ENCODE results near the gene BBS10. TPM values are rescaled to one million over a fixed set of nuclear protein-coding genes. Genes with fewer than 3 reads are reported as not detected.

BBS10 gene
- total RNA-seq, 1 experiment from 2014 or later: 7.8 TPM

DNA sequence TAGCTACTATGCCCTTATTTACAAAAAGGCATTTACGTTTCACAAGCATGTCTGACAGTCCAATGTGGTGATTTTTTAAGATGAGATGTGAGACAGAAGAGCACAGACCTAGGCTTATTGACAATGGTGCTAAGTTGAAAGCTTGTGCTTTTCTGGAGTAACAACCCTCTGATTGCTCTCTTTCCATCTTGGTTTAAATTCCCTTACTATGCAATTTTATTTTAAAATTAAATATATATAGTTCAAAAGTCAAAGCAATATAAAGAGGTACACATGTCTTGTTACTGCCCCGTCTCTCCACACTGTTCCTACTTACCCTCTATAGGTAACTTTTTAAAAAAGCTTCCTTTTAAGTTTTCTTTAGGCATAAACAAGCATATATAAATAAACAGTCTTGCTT is 39.4 kb upstream of the BBS10 start:
- DNase-seq (ENCODE audit: low read depth, low spot score) (no peak), ATAC-seq (no peak)
- CTCF ChIA-PET: no interaction called here
- no peaks in the 10 kb centered on the region for H3K27me3 ChIP-seq (ENCODE audit: control insufficient read depth, insufficient read depth, low read length)
- no peaks in the 10 kb centered on the region for H3K4me1 ChIP-seq (ENCODE audit: control insufficient read depth, insufficient read depth, low read length)
- peaks cover 7% of the 10 kb centered on the region; the same call in 1 of the 2 replicates for H3K36me3 ChIP-seq (ENCODE audit: control insufficient read depth, insufficient read depth, low read length)
- no peak overlapping the region for H3K4me3 ChIP-seq (ENCODE audit: low read depth in 2 of 2, low read length in 2 of 2)
- no peak for TF ChIP-seq POLR2AphosphoS5 (IDR thresholded peaks at IDR 0.05; ENCODE audit: low read depth, low read length)
- no peak for TF ChIP-seq CTCF (IDR thresholded peaks at IDR 0.05)
- no peak for TF ChIP-seq REST (IDR thresholded peaks at IDR 0.05; ENCODE audit: insufficient read depth in 1 of 2, low read depth in 2 of 2, low read length in 1 of 2)
- TF ChIP-seq TCF7L2 (IDR thresholded peaks at IDR 0.05; ENCODE audit: low read depth, low read length): no peak
- TF ChIP-seq SIN3A (IDR thresholded peaks at IDR 0.05; ENCODE audit: borderline replicate concordance, insufficient read depth, low read depth, low read length): no peak
- no TSS peak for BruUV-seq (replicated peaks)
- no peak overlapping the region for H3K27ac ChIP-seq (ENCODE audit: low read length)
- intact Hi-C loops (cut with micrococcal nuclease; ENCODE audit: unreplicated experiment): no loop called here
- POLR2A ChIA-PET: no interaction called here
- in situ Hi-C loops (cut with HindIII; ENCODE audit: low pct_unique_long_range_greater_than_20kb, low sequenced_read_pairs): no loop called here
- H3K9me3 ChIP-seq (ENCODE audit: control insufficient read depth, insufficient read depth, low read depth, low read length): no peaks in the 10 kb centered on the region

- Histone ChIP-seq H3K9me3 (ENCODE audit: control insufficient read depth, insufficient read depth, low read depth, low read length) (no peaks in the 10 kb centered on the region), H3K27me3 (ENCODE audit: control insufficient read depth, insufficient read depth, low read length) (no peaks in the 10 kb centered on the region), H3K4me1 (ENCODE audit: control insufficient read depth, insufficient read depth, low read length) (no peaks in the 10 kb centered on the region), H3K36me3 (ENCODE audit: control insufficient read depth, insufficient read depth, low read length) (peaks cover 7% of the 10 kb centered on the region; the same call in 1 of the 2 replicates), H3K4me3 (ENCODE audit: low read depth in 2 of 2, low read length in 2 of 2) (no peak overlapping the region), H3K27ac (ENCODE audit: low read length) (no peak overlapping the region)
- no peak for ATAC-seq
- BruUV-seq (replicated peaks): no TSS peak
- in situ Hi-C loops (cut with HindIII; ENCODE audit: low pct_unique_long_range_greater_than_20kb, low sequenced_read_pairs) (no loop called here), intact Hi-C loops (cut with micrococcal nuclease; ENCODE audit: unreplicated experiment) (no loop called here)
- POLR2A ChIA-PET: no interaction called here
- no peak for DNase-seq (ENCODE audit: low read depth, low spot score)
- CTCF ChIA-PET: no interaction called here
- no peak for TF ChIP-seq CTCF (IDR thresholded peaks at IDR 0.05)
- no peak for TF ChIP-seq SIN3A (IDR thresholded peaks at IDR 0.05; ENCODE audit: borderline replicate concordance, insufficient read depth, low read depth, low read length)
- no peak for TF ChIP-seq REST (IDR thresholded peaks at IDR 0.05; ENCODE audit: insufficient read depth in 1 of 2, low read depth in 2 of 2, low read length in 1 of 2)
- TF ChIP-seq POLR2AphosphoS5 (IDR thresholded peaks at IDR 0.05; ENCODE audit: low read depth, low read length): no peak
- TF ChIP-seq TCF7L2 (IDR thresholded peaks at IDR 0.05; ENCODE audit: low read depth, low read length): no peak
Observed at GRCh38 chr12:76384560-76384959, 36.3 kb upstream of the BBS10 start.

Data from Panc1 (cell line).